Measurements from ENCODE around the gene ZC3H12D.

DNA sequence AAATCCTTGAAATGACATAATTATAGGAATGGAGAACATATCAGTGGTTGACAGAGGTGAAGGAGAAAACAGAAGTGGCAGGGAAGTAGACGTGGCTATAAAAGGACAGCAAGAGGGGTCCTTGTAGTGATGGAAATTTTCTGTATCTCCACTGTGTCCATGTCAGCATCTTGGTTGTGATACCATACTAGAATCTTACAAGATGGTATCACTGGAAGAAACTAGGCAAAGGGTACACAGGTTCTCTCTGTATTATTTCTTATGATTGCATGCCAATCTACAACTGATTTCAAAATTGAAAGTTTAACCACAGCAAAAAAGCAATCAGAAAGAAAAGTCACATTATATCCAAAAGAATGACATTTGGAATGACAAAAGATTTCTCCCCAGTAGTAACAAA is 16.4 kb upstream of the ZC3H12D start:
- TF ChIP-seq POLR2AphosphoS5 (IDR thresholded peaks at IDR 0.05; ENCODE audit: borderline replicate concordance, low read depth, low read length) (no peak), EZH2 (IDR thresholded peaks at IDR 0.05) (no peak), FOXP2 (optimal IDR thresholded peaks at IDR 0.05; ENCODE audit: control extremely low read depth, extremely low read length, insufficient read depth) (no peak)
